Stimulated activated CD8-positive, alpha-beta memory T cell treated with anti-CD3 and anti-CD28 coated beads, Interleukin-7, amount 100 ng/mL, for 48 hours (primary cell): Measurements from ENCODE around the gene TMEM269.
"Not testable (repeated sequence)": the region's sequence is repeated elsewhere in the genome, so short reads cannot be mapped to it uniquely, and the experiment has no call there.

Experiments used
- DNase-seq, 2 donors: peaks; one replicate each; pipeline ENCODE4 v3.0.0-alpha.2; 2020; ENCODE audit warnings: low read depth in 1 of 2; ENCODE audit errors: extremely low read depth in 1 of 2

Gene TMEM269

GRCh38 chr1:42747125-42747524 lies 37.7 kb upstream of the TMEM269 start:
- DNase-seq, result no peak

- no peak for DNase-seq
Observed at GRCh38 chr1:42748021-42748420, 36.8 kb upstream of the TMEM269 start.

GRCh38 chr1:42748461-42749410 lies 36.1 kb upstream of the TMEM269 start:
- no peak for DNase-seq

- no peak for DNase-seq
Observed at GRCh38 chr1:42750041-42750440, 34.8 kb upstream of the TMEM269 start.

- DNase-seq, result not testable (repeated sequence)
Observed at GRCh38 chr1:42751511-42752070, 33.2 kb upstream of the TMEM269 start.

GRCh38 chr1:42752284-42752683 lies 32.5 kb upstream of the TMEM269 start:
- no peak for DNase-seq

- DNase-seq, result no peak
Observed at GRCh38 chr1:42753070-42753469, 31.7 kb upstream of the TMEM269 start.

DNA sequence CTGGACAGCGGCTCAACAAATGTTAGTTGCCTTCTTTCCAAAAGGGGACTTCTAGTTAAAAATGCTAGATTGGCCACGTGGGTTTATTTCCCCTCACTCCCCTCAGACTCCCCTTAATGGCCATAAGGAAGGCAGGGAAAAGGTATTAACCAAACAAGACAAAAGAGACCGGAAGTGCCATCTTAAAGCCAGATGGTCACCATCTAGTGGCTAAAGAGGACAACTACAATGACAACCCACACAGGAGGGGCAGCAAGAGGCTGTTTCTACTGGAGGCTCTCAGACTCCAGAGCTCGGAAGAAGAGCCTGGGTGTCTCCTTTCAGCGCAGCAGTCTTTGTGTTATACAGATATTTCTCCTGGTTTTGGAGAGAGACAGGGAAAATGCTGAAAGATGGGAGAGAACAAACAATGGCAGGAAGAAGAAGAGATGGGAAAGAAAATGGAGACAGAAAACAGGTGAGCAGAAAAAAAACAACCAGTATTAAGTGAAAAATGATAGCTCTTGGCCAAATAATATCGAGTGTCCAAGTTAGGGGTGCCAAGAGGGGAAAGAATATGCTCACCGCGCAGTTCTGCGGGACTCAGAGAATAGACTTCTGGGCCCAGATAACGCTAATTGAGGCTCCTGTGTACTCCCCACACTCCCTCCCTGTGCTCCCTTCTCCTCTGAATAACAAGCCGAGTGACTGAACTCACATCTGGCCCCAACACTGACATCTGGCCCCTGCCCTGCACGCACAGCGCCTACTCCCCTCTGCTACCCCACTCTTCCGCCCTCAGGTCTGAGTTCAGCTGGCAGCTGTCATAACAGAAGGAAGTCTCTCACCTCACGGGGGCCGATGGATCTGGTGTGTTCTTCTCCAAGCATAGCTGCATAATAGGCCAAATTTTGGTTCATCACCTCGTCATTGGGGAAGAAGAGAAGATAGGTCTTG lies 27.6 kb upstream of the TMEM269 start:
- no peak for DNase-seq

DNA sequence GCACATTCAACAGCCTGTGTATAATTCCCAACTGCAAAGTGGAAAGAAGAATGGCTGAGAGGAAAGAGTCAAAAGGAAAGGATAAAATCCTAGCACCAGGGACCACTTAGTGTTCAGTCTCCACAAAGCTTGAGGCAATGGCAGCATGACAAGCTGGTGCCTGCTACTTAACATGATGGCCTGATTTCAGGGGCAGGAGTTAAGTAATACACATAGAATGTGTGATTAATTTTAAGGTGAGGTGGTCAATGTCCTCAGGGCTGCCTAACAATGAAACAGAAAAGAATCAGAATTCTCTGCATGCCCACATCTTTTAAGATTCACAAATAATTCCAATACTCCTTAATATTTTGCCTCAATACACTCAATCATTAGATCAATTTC lies 26.9 kb upstream of the TMEM269 start:
- DNase-seq, result no peak

- DNase-seq, result no peak
Observed at GRCh38 chr1:42758641-42759040, 26.1 kb upstream of the TMEM269 start.

DNA sequence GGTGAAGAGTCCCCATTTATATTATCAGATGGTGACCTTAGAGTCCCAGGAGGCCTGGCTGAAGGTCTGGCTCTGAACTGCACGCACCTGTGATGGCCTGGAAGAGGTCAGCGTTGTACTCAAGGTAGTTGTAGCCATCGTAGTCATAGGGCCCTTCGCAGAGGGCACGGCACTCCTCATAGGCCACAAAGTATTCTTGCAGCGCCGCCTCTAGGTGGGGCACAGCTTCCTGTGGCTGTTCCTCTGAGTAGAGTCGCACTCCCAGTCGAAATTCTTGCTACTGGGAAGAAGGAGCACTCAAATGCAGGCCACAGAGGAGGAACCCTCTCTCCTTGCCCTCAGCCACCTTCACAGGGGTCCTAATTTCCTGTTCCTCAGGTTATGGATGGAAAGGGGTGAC lies 25.7 kb upstream of the TMEM269 start:
- DNase-seq, result no peak

- no peak for DNase-seq
Observed at GRCh38 chr1:42761567-42761966, 23.2 kb upstream of the TMEM269 start.

DNA sequence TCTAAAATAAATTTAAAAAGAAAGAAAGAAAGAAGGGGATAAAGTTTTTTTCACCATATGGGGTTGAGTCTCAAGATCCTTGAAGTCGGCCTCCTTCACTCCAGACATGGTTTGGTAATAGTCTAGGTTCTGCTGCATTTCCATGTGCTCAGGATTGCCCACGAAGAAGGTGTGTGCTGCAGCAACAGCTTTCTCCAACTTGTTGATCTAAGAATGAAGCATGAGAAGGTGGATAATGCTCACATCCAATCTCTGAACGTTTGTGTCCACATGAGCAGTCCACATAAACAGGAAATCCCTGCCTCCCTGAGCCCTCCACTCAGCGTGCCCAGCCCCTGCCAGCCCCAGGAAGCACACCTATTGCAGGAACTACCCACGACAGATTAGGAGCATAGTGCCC lies 22.5 kb upstream of the TMEM269 start:
- no peak for DNase-seq

- DNase-seq, result no peak
Observed at GRCh38 chr1:42765269-42765668, 19.5 kb upstream of the TMEM269 start.

DNA sequence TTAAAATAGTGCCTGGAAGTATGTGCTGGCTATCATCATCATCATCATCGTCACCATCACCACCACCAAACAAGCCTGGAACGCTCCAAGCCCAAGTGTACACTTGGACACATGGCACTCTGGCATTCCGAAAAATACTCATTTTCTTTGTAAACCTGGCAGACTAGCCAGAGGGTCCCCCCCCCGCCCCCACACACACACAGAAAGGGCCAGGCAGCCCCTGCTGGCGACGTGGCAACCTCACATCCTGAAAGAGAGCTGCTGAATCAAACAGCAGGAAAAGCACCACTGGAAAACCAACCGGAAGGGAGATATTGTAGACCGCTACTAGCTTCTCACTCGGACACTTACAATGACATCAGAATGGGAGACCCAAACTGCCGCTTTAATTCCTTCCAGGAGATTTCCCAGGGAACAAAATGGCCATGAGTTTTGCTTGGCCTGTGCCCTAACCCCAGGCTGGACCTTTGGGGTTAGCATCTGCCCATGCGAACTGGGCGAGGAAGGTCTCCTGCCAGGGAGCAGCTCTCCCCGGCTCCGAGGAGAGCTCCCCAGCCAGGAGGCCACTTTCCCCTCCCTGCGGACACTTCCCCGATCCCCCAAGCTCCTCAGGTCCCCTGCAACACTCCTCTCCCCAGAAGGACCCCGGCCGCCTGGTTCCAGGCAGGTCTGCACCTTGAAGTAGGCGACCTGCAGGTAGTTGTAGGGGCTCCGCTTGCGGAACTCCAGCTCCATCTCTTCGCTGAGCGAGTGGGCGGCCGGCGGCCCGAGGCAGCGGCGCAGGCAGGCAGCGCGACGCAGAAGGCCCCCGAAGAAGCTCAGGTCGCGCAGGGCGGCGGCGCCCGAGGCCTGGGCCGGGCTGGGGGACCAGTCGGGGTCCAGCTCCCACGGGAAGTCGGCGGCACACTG lies 18.7 kb upstream of the TMEM269 start:
- DNase-seq, result no peak

DNA sequence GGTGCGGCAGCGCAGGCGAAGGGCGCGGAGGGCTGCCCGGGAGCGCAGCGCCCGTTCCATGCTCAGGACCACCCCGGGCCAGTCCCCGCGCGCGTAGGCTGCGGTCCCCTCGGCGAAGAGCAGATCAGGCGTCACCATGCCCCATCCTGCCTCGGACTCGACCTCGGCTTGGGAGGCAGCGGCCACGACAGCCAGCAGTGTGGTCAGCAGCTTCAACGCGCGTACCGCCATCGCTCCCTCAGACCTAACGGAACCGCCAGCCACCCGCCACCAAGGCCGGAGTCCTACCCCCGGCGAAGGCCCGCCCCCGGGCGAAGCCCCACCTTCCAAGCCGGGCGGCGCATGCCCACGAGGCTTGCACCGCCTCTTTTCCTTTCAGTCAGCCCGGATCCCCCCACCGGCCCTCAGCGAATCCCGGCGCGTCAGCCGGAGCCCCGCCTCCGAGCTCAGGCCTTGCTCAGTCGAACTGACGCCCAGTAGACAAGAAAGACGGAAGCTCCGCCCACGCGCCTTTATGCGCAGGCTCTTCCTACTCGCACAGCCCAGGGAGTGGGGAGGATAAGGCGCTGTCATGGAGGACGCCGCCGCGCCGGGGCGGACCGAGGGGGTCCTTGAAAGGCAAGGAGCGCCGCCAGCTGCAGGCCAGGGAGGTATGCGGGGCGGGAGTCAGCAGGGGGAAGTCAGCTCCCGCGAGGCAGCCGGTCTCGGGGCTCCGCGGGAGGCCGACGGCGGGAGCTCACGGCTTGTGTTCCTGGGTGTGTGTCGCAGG lies 17.9 kb upstream of the TMEM269 start, which contains the start of the genes C1orf50 and P3H1:
TSS of gene C1orf50 (plus strand) at position 509 of the 769 bp plus-strand sequence. CDS start at position 572, 63 bp downstream.
TSS of gene P3H1 (minus strand) at position 288 of the 769 bp plus-strand sequence. CDS start at position 231, 57 bp downstream.
- peak; percentile 99 to 100 for DNase-seq

GRCh38 chr1:42767510-42768000 lies 17.2 kb upstream of the TMEM269 start:
- no peak for DNase-seq

GRCh38 chr1:42768172-42768571 lies 16.6 kb upstream of the TMEM269 start:
- no peak for DNase-seq

DNA sequence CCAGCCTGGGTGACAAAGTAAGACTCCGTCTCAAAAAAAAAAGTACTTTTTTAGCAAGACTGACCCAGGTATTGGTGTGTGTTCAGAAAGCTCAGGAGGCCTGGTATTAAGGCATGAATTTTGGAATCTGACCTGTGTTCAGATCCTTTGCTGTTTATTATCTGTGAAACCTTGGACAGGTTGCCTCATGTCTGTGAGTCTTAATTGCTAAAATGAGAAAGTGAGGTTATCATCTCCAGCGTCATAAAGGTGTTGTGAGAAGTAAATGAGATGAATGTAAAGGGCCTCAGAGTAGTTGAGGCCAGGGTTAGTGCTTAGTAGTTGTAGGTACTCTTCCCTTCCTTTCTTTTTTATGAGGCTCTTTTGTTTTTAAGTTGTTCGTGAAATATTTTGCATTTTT lies 15.0 kb upstream of the TMEM269 start:
- DNase-seq, result no peak
